Liver (tissue), 9 donors: ENCODE measurements around the gene CDC5L. TPM values are rescaled to one million over a fixed set of nuclear protein-coding genes. Genes with fewer than 3 reads are reported as not detected.

ENCODE experiments used
- DNase-seq: peaks from one replicate; pipeline ENCODE4 v3.0.0-alpha.2; 2017; ENCODE audit warnings: low spot score
- H3K27ac ChIP-seq, 2 donors: one replicate each; pipeline ENCODE4 v1.7.0; 2013; ENCODE audit warnings: inconsistent platforms in 2 of 2, low read length in 2 of 2, control low read depth in 1 of 2, low read depth in 1 of 2, mild to moderate bottlenecking in 1 of 2
- H3K27me3 ChIP-seq, 4 donors: one replicate each; pipeline versions ENCODE4 v1.6.1 to v1.7.0; 2013; ENCODE audit warnings: low read length in 3 of 4, inconsistent platforms in 1 of 4, mild to moderate bottlenecking in 1 of 4, moderate library complexity in 1 of 4; ENCODE audit not compliant: control insufficient read depth in 4 of 4, insufficient read depth in 4 of 4
- H3K36me3 ChIP-seq, 4 donors: one replicate each; pipeline versions ENCODE4 v1.6.1 to v1.7.0; 2013; ENCODE audit warnings: low read length in 3 of 4, mild to moderate bottlenecking in 3 of 4, low read depth in 1 of 4, moderate library complexity in 1 of 4; ENCODE audit not compliant: control insufficient read depth in 4 of 4, insufficient read depth in 3 of 4
- H3K4me1 ChIP-seq, 4 donors: one replicate each; pipeline versions ENCODE4 v1.6.1 to v1.7.0; 2013; ENCODE audit warnings: low read length in 3 of 4, mild to moderate bottlenecking in 3 of 4, moderate library complexity in 1 of 4; ENCODE audit not compliant: control insufficient read depth in 4 of 4, insufficient read depth in 4 of 4
- H3K4me3 ChIP-seq, 3 donors: one replicate each; pipeline versions ENCODE4 v1.6.1 to v1.7.0; 2013; ENCODE audit warnings: low read length in 3 of 3, control low read depth in 1 of 3, low read depth in 1 of 3, mild to moderate bottlenecking in 1 of 3
- H3K9ac ChIP-seq, 2 donors: one replicate each; pipeline ENCODE4 v1.7.0; 2013; ENCODE audit warnings: low read length in 2 of 2, mild to moderate bottlenecking in 2 of 2, moderate library complexity in 2 of 2, control low read depth in 1 of 2, low read depth in 1 of 2
- H3K9me3 ChIP-seq, 4 donors: one replicate each; pipeline versions ENCODE4 v1.6.1 to v1.7.0; 2013; ENCODE audit warnings: low read length in 3 of 4; ENCODE audit not compliant: control insufficient read depth in 4 of 4
- EGR1 ChIP-seq, 2 donors: IDR thresholded peaks; 2 replicates each; pipeline ENCODE4 v1.6.1; 2016 to 2018; ENCODE audit warnings: antibody characterized with exemption in 2 of 2, low read depth in 2 of 2
- FOXA1 ChIP-seq: IDR thresholded peaks from 2 replicates; pipeline ENCODE4 v1.6.1; 2016; ENCODE audit warnings: antibody characterized with exemption
- FOXA2 ChIP-seq: IDR thresholded peaks from 2 replicates; pipeline ENCODE4 v1.6.1; 2016; ENCODE audit warnings: antibody characterized with exemption
- GABPA ChIP-seq, 2 donors: IDR thresholded peaks in 1 of 2; conservative IDR thresholded peaks in 1 of 2; 2 replicates each; pipeline ENCODE4 v1.6.1; 2016; ENCODE audit warnings: antibody characterized with exemption in 2 of 2, mild to moderate bottlenecking in 1 of 2, moderate library complexity in 1 of 2
- HNF4G ChIP-seq: IDR thresholded peaks from 2 replicates; pipeline ENCODE4 v1.6.1; 2016; ENCODE audit warnings: antibody characterized with exemption
- JUND ChIP-seq, 2 donors: IDR thresholded peaks; 2 replicates each; pipeline ENCODE4 v1.6.1; 2016; ENCODE audit warnings: antibody characterized with exemption in 2 of 2
- MAX ChIP-seq: IDR thresholded peaks from 2 replicates; pipeline ENCODE4 v1.6.1; 2016; ENCODE audit warnings: antibody characterized with exemption
- REST ChIP-seq: IDR thresholded peaks from 2 replicates; pipeline ENCODE4 v1.6.1; 2016; ENCODE audit warnings: antibody characterized with exemption, mild to moderate bottlenecking
- SP1 ChIP-seq: IDR thresholded peaks from 2 replicates; pipeline ENCODE4 v1.6.1; 2018; ENCODE audit warnings: antibody characterized with exemption, mild to moderate bottlenecking
- TAF1 ChIP-seq: conservative IDR thresholded peaks from 2 replicates; pipeline ENCODE4 v1.6.1; 2016; ENCODE audit warnings: antibody characterized with exemption, mild to moderate bottlenecking
- YY1 ChIP-seq: IDR thresholded peaks from 2 replicates; pipeline ENCODE4 v1.6.1; 2016; ENCODE audit warnings: antibody characterized with exemption, mild to moderate bottlenecking
- ZBTB33 ChIP-seq: IDR thresholded peaks from 2 replicates; pipeline ENCODE4 v1.6.1; 2016; ENCODE audit warnings: antibody characterized with exemption
- WGBS: extraction: QIAGEN DNeasy Blood & Tissue Kit; methylation state at CpG from one replicate; pipeline ENCODE4 v1.1.7; 2013; 5-methylcytosine and 5-hydroxymethylcytosine counted together
- polyA plus RNA-seq, 2 donors: library from polyadenylated mRNA; stranded (reverse) in 1 of 2; unstranded in 1 of 2; fragments of 200-250 nt in 1 of 2; fragments of >200 nt in 1 of 2; fragmentation: Nextera tagmentation in 1 of 2; extraction: Ambion mirVana in 1 of 2; gene quantifications; one replicate each; pipeline versions ENCODE4 v1.2.1 to v1.2.3, GENCODE V29; 2013 to 2015
- total RNA-seq, 2 donors: library from RNA; depleted of rRNA; stranded (reverse); fragments of >200 nt; gene quantifications; one replicate each; pipeline ENCODE4 v1.2.3, GENCODE V29; 2014
- TF ChIP-seq, protein P1 (sequence below): fragments of 150-350 bp; IDR thresholded peaks from 2 replicates; pipeline ENCODE4 v1.5.1; 2017; ENCODE audit warnings: improper control_type of control experiment, low read depth, low read length; ENCODE audit not compliant: missing input control
- TF ChIP-seq, protein P2 (sequence below): IDR thresholded peaks from 2 replicates; pipeline ENCODE4 v1.6.1; 2016; ENCODE audit warnings: antibody characterized with exemption
- donor health status: healthy.
- donor health status: healthy.
- donor health status: healthy.
- donor health status: healthy.
- donor health status: healthy.

The CDC5L gene
- total and polyA plus RNA-seq, 4 donors, result 5.4 to 12.3 (median 11.0) TPM

DNA sequence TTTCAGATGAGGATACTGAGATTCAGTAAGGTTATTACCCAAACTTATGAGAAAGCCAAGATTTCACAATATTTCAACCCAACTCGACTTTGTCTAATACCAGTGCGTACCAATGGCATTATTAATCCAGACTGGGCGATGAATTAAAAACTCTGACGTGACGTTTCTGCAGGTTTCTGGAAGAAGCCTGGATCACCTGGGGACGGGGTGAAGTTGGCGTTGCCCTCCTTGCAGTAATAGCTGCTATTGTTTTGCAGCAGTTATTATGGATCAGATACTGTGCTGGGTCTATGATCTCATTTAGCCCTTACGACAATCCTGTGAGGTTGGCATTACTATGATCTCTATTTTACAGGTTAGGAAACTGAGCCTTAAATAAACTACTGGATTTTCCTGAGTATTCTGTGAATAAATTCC is 569 bp upstream of the CDC5L start:
- 5% methylated on average over 8 of the region's 8 CpGs for WGBS
- H3K4me1 ChIP-seq, result peaks cover 0 to 50% (median 34%) of the 10 kb centered on the region in 4 donors
- peak overlapping the region; percentile 100 for H3K27ac ChIP-seq
- peaks cover 0 to 5% (median 5%) of the 10 kb centered on the region in 4 donors for H3K36me3 ChIP-seq
- no peaks in the 10 kb centered on the region for H3K27me3 ChIP-seq
- H3K9me3 ChIP-seq, result no peaks in the 10 kb centered on the region
- peak overlapping the region; percentile 99 to 100 for H3K9ac ChIP-seq
- no peak for DNase-seq
- TF ChIP-seq TAF1 (no peak), JUND (IDR thresholded peaks at IDR 0.05) (no peak), ZBTB33 (no peak)
- TF ChIP-seq, protein P1, sequence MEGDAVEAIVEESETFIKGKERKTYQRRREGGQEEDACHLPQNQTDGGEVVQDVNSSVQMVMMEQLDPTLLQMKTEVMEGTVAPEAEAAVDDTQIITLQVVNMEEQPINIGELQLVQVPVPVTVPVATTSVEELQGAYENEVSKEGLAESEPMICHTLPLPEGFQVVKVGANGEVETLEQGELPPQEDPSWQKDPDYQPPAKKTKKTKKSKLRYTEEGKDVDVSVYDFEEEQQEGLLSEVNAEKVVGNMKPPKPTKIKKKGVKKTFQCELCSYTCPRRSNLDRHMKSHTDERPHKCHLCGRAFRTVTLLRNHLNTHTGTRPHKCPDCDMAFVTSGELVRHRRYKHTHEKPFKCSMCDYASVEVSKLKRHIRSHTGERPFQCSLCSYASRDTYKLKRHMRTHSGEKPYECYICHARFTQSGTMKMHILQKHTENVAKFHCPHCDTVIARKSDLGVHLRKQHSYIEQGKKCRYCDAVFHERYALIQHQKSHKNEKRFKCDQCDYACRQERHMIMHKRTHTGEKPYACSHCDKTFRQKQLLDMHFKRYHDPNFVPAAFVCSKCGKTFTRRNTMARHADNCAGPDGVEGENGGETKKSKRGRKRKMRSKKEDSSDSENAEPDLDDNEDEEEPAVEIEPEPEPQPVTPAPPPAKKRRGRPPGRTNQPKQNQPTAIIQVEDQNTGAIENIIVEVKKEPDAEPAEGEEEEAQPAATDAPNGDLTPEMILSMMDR, result no peak
- H3K4me3 ChIP-seq, result peak overlapping the region; percentile 61 to 95 (median 94)

DNA sequence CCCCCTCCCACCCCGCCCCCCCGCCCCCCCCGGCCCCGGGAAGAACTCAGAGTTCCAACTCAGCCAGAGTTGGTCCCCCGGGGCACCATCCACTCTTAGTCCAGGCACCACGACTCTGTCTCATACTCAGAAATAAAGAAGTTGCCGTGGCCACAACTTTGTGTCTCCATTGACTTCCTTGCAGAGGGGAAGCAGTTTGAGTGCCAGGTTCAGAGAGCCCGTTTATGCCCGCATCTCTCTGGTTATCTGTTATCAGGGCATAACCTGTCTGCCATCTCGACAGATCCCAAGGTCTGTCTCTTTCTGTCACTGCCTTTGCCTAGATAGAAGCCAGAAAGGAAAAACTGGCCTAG is 605 bp downstream of the CDC5L start:
- peak overlapping the region in 1 of 2 donors; percentile 89 for H3K9ac ChIP-seq
- H3K4me1 ChIP-seq, result peaks cover 0 to 38% (median 30%) of the 10 kb centered on the region in 4 donors
- TF ChIP-seq REST (no peak), ZBTB33 (no peak), MAX (no peak), HNF4G (no peak), FOXA1 (no peak), SP1 (no peak), GABPA (IDR thresholded peaks at IDR 0.05 in 1 of 2, conservative IDR thresholded peaks at IDR 0.05 in 1 of 2) (no peak), EGR1 (IDR thresholded peaks at IDR 0.05; ENCODE audit: low read depth in 2 of 2) (no peak), JUND (IDR thresholded peaks at IDR 0.05) (no peak), FOXA2 (no peak), TAF1 (no peak), YY1 (no peak)
- TF ChIP-seq, protein P2, sequence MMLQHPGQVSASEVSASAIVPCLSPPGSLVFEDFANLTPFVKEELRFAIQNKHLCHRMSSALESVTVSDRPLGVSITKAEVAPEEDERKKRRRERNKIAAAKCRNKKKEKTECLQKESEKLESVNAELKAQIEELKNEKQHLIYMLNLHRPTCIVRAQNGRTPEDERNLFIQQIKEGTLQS, result no peak
- TF ChIP-seq, protein P1, result no peak
- no peaks in the 10 kb centered on the region for H3K9me3 ChIP-seq
- peak overlapping the region; percentile 61 to 95 (median 94) for H3K4me3 ChIP-seq
- H3K27ac ChIP-seq, result peak overlapping the region; percentile 100
- under 1% methylated on average over 10 of the region's 10 CpGs for WGBS
- peaks cover 0 to 16% (median 12%) of the 10 kb centered on the region in 4 donors for H3K36me3 ChIP-seq
- DNase-seq, result no peak
- H3K27me3 ChIP-seq, result no peaks in the 10 kb centered on the region
